Right kidney (tissue), 1 donor: ENCODE data around the gene LIPC.

ENCODE experiments used
- DNase-seq: peaks from one replicate; pipeline ENCODE4 v3.0.0-alpha.2; 2016

Gene LIPC

DNA sequence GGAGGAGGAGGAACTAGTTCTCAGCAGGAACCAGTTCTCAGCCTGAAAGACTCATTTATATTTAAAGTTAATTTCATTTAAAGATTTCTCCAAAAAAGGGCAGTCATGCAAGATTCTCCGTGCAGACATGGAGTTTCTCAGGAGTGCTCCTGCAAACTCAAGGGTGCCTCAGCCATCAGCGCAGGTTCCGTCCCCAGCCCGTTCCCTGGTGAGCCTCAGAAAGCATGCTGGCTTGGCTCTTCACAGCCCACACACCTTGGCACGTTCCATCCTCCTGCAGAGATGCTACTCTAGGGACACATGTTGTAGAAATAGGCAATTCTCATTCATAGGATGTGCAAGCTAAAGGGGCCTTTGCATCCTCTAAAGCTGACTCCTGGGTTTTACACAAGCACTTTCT, 123.0 kb downstream of the LIPC start:
- no peak for DNase-seq

DNA sequence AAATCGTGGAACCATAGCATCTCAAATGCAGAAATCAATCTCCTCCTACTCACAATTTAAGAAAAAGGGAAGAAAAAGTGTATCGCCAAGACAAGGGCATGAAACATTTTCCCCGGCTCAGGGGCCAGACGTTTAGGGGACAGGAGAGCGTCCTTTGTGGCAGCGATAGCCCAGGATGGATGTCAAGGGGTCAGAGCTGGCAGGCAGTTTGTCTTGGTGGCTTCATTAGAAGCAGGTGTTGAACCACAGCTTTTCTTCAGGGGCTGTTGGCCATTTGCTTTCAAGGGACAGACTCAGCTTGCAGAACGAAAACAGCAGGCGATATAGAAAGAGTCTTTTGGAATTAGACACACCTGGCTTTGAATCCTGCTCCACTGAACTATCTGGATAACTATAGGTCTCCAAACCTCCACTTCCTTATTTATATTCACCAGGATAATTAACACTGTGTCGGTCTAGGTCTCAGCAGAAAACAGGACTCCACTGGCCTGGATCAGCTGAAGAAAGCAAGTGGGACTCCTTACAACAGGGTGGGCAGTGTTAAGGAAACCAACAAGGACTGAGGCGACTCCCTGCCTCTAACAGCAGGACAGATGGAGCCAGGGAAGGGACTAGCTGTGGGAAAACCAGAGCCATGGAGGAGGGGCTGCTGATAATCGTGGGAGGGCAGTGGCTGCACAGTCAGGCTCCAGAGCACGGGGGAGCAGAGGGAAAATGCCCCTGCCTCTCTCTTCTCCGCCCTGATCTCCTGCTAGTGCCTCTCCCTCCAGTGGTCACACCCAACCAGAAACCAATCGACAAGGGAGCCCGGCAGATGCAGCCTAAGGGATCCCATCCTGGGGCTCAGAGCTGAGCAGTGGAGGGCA, 123.6 kb downstream of the LIPC start:
- DNase-seq, result peak; percentile 52

DNA sequence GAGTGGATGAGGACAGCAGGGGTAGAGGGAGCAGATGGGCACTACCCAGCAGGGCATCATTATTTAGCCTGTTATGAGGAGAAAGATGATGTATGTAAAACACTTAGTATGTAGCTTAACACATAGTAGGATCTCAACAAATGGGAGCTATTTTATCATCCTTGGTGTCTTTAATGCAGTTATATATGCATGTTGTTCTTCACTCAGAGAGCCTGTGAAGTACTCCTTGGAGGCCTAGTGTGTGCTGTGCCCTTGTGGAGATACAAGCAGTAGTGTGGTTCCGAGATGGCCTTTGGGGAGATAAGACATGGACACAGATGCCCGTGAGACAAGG, 124.2 kb downstream of the LIPC start:
- no peak for DNase-seq

DNA sequence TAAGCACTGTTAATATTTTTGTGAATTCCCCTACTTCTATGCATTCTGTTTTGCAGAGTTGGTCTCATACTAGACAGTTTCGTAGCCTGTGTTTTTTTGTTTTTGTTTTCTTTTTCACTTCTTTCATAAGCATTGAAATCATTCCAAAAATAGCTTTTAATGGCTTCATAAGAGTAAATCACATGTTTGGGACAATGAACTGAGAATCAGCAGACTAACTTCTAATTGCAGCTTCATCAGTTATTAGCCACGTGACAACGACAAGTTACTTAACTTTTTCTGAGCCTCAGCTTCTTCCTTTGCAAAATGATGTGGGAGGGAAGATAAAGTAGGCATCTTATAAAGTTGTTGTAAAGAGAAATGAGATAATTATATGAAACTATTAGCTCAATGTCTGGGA, 124.8 kb downstream of the LIPC start:
- no peak for DNase-seq

DNA sequence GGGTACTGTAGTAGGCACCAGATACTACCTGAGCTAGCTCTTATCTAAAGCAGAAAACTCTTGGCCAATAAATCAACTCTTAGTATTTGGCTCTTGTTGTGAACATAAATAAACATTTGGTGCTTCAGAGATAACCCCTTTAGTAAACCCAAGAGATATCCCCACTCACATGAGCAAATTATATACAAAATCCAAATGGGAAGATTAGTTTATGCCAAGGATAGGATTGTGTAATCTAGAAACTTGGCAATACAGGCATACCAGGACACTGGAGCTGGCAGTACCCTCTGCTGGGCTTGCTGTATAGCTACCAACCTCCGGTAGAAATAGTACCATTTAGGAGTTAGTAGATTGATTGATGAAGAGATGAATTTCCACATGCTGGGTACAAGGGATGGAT, 127.0 kb downstream of the LIPC start:
- no peak for DNase-seq

DNA sequence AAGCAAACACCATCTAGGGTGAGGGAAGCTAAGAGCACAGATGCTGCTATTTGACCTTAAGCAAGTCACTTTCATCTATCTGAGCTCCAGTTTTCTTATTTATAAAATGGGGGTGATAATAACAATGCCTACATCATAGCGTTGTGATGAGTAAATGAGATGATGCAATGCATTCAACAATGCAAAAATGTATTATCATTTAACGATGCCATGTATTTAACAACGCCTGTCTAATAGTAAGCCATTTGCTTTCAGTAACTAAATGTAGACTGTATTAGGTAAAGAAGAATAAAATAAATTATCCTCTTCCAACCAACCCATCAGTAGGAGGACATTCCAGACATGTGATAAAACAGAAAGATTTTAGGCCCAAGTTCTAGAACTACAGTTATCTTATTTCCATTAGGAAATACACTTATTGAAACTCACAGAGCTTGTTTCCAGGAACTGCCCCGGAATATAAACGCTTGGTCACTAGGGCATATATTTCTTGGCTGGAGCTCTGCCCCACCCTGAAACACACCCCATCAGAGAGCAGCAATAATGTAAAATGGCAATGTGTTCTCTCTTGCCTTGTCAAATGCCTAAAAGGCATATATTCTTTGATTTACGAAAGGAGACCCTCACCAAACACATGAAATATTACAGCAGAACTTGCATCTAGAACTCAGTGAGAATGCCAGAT, 128.3 kb downstream of the LIPC start:
- DNase-seq, result no peak

DNA sequence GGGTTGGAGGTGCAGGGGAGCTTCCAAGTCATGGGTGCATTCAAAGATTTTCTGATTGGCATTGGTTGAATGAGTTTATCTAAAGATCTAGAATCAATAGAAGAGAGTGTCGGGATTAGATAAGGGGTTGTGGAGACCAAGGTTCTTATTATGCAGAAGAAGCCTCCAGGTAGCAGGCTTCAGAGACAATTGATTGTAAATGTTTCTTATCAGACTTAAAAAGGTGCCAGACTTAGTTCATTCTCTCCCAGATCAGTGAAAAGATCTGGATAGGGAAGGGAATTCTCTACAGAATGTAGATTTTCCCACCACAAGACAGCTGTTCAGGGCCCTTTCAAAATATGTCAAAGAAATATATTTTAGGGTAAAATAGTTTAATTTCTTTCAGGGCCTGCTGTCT, 129.5 kb downstream of the LIPC start:
- no peak for DNase-seq

DNA sequence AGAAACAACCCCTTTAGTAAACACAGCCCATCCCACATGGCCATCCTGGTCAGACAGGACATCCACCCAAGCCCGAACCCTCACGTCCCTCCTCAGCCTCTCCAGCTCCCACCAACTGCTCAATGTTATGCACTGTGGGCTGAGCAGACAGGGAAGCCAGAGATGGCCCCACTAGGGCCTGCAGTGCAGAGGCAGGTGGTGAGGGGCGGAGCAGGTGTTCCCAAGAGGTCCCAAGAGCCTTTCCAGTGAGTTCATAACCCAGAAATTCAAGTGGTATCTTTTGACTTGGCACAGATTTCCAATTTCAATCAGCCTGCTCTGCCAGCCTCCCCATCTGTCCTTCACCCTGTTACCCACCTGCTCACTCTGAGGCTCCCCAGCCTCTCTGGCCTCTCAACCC, 130.3 kb downstream of the LIPC start:
- DNase-seq, result no peak

DNA sequence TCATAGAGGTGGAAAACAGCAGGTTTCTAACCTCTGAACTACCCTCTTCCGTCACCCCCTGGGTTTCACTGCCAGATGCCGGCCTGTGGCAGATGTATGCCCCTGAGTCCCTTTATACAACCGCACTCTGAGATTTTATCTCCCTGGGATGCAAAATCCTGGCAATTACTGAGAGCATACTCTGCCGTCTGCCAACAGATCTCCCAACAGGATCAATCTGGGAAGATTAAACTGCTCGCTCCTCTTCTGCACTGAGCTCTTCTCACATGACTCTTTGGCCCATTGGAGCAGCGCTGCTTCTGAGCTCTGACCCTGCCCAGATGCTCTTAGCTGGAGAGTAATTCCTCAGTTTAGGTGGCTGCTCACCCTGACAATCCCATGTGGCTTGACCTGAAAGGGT, 133.2 kb downstream of the LIPC start:
- DNase-seq, result no peak

DNA sequence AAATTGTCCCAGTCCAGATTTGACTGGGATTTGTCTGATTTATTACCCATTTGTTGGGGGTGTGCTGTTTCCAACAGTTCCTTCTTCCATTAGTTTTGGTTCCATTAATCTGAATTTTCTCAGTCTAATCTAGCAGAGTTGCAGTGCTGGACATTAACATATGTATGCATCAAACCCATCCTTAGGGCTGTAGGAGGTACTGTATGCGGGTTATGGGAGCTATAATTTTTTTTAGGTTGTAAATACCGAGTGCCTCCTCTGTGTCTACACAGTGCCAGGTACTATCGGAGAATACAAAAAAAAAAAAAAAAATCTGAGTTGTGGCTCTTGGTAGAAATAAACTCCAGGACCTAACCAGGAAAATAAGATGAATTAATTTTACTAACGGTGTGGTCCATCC, 133.8 kb downstream of the LIPC start:
- no peak for DNase-seq

DNA sequence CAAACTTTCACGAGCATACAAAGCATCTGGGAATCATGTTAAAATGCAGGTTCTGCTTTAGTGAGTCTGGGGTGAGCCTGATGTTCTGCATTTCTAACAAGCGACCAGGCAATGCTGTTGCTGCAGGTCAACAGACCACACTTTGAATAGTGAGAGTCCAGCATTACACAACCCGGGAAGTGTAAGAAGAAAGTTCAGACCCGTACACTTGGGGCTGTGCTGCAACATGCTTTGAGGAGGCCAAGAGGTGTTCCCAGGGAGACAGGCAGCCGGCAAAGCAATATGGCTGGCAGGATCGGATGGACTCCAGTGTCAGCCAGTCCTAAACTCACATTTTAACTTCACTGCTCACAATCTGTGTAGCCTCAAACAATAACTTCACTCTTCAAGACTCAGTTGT, 134.2 kb downstream of the LIPC start:
- DNase-seq, result no peak

DNA sequence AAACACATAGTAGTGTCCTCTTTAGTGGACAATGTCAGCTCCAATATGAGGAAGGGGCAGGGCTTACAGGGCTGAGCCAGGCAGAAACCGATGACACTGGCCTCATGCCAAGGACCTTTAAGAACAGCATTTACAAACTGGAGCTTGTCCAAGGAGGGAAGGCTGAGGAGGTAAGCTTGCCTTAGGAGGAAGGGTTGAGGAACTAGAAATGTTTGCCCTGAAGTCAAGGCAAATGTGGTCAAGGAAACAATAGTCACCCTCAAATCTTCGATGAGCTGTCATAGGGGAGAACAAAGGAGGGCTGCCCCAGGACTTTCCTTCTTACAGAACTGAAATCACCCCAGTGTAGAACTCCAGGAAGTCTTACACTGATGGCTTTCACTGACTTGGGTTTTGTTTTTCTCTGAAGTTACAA, 136.4 kb downstream of the LIPC start:
- no peak for DNase-seq

DNA sequence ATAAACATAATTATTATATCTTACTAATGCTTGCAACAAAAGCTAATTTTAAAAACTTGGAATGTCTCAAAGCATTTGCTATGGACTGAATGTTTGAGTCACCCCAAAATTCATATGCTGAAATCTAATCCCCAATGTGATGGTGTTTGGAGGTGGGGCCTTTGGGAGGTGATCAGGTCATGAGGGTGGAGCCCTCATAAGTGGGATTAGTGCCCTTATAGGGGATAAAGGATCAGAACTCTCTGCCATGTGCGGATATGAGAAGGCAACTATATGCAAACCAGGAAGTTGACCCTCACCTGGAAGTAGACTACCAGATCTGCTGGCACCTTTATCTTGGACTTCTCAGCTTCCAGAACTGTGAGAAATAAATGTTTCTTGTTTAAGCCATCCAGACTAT, 137.7 kb downstream of the LIPC start:
- no peak for DNase-seq

DNA sequence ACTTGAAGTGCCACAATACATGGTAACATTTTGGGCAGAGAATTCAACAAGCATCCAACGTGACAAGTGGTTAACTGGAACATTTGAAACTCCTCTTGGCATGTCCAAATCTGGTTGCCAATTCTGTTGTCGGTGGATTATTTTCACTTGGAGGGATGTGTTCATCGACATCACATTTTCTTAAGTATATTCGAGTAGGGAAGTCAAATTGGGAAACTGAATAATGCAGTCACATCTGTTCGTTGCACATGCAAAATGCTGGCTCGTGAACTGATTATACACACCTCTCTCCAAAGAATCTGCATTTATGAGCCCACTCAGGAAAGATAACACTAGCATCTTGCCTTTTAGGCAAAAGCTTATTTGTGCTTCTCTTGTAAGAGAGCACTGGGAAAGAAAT, 139.7 kb downstream of the LIPC start:
- no peak for DNase-seq

DNA sequence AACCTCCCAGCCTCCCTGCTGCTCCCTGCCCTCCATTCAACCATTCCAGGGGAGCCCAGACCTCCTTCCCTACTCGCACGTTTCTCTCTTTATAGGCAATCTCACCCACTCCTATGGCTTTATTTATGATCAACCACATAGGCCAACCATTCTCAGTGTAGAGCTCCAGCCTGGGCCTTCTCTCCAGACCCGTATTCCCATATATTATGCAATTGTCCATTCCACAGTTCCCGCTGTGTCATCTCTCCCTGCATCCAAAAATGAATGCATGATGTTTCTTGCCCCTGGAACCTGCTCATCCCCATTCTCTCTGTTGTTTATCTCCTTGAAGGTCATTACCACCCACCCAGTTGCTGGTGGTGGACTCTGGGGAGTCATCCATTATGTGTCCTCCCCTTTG, 140.7 kb downstream of the LIPC start:
- DNase-seq, result no peak

DNA sequence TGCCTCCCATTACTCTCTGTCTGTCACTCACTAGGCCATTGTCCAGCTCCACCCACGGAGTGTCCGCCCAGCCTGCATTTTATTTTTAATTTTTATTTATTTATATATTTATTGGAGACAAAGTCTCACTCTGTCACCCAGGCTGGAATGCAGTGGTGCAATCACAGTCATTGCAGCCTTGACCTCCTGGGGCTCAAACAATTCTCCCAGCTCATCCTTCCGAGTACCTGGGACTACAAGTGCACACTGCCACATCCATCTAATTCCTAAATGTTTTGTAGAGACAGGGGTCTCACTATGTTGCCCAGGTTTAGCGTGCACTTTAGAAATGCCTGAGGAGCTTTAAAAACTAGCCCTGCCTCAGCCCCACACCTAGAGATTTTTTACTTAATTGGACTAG, 141.5 kb downstream of the LIPC start:
- no peak for DNase-seq

DNA sequence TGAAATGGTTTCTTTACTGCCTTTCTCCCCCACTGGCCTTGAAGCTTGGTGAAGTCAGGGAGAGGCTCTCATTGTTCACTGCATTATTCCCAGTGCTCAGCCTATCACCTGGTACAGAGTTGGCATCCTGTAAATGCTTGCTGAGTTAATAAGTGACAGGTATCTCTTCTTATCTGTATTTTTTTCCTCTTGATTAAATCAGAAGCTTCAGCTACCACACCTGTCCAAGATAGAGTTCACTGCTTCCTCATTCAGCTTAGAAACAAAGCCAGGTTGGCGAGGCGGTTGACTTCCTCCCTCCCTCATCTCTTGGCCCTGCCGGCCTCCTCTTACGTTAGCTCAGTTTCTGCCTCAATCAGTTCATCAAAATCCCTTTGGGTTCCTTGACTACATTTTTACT, 142.8 kb downstream of the LIPC start:
- DNase-seq, result no peak

DNA sequence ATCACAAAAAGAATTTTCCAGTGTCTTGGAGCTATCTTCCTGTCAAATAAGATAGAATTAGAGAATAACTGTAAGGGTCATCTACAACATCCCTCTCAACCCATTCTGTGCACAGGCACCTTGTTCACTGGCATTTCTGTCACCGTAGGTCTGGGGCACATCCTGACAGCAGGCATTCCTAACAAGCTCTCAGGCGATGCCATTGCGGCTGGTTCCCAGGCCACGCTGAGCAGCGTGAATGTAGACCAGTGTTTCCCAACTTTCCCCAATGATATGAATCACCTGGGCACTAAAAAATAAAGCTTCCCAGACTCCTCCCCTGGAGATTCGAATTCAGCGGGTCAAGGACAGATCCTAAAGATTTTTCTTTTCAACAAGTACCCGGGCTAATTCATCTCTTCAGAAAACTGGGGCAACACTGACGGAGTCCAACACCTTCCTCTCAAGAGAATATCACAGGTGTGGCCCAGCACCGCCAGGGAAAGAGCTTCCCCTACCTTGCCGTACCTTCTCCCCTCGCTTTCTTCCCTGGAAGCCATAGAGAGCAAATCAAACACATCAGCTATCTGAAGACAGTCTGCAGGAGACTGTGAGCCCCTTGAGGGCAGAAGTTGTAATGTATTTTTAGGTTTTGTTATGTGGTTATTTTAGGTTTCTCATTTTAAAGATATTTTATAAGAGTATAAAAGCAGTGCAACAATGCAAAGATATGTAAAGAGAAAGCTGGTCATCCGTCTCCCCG, 143.4 kb downstream of the LIPC start:
- no peak for DNase-seq

DNA sequence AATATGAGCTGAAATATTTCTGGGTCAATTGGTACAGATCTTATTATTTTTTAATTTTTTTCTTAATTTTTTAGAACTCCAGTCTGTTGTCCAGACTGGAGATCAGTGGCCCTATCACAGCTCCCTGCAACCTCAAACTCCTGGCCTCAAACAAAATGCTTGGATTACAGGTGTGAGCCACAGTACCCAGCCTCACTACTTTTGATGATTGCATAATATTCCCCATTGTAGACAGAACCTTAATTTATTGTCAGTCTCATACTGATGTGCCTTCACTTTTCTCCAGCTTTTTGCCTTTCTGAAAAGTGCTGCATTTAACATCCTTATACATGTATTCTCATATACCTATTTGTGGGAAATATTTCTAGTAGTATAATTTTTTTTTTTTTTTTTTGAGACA, 144.9 kb downstream of the LIPC start:
- DNase-seq, result no peak

DNA sequence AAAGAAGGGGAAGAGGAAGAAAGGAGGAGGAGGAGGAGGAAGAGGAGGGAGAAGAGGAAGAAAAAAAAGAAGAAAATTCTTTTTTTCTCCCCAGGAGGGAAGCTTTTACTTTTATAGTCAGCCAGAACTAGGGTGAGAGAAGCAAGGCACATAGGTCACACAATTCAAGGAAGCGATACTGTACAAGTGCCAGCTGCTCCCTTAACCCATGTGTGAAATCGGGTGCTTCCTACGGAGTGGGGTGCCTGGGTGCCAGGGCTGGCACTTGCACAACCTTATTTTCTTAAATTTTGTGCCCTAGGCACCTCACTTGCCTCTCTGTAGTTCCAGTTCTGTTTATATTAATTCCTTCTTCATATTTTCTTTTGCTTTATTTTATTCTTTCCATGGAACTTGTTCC, 150.4 kb downstream of the LIPC start:
- no peak for DNase-seq

DNA sequence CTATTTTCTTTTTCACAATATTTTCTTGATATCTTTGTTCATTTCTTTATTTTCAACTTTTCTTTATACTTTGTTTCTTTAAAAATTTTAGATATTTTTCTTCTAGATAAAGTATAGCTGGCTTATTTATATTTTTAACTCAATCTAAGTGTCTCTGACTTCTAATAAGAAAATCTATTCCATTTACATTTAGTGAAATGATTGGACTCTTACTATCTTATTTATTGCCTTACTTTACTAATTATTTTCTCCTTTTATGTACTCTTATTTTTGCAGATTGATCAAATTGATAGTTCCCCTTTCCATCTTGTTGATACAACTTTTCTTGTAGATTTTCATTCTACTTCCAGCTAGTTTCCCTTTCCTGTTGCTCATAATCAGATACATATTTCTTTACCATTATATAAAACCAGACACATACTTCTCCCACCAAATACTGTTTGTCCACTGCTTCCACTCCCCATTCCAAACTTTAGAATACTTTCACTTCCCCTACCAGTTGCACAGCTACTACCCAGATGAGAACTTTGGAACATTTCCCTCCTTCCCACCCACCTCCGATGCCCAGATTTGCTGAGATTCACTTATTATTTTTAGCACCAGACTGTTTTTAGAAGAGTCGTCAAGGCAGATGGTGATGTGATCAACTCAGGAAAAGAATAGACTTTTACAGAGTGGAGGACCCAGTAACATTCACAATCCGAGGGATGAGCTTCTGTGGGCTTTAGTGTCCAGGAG, 151.5 kb downstream of the LIPC start:
- DNase-seq, result no peak

DNA sequence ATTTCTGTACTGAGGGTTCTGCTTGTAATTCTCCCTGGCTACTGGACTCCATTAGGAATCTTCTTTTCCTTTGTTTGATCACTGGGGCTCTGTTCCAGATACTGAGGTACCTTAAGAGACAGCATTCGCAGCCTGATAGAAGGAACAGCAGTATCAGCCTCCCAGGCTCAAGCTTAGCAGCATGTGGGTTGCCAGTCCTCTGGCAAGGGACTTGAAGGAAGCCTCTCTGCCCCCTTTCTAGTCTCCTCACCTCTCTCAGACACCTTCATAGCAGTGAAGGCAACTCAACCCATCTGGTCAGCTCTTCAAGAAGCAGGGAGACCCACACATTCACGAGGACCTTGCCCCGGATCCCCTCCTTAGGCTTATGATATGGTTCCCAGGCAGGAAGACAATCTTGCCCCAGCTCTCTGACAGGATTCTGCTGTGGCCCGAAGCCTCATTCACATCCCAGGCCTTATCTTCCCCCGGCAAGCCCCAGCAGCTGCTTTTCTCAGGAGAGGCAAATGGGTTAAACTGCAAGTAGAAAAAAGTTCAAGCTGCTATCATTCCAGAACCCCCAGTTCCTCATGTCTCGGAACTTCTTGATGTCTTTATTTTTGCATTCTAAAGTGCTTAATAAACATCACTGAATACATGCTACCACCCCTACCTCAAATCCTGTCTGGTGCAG, 153.1 kb downstream of the LIPC start:
- no peak for DNase-seq
